ENCODE measurements around the gene DEPDC1. TPM values are rescaled to one million over a fixed set of nuclear protein-coding genes. Genes with fewer than 3 reads are reported as not detected.

DEPDC1 gene
- total and polyA plus RNA-seq, 12 donors, result 0.03 to 1.9 (median 0.24) TPM

DNA sequence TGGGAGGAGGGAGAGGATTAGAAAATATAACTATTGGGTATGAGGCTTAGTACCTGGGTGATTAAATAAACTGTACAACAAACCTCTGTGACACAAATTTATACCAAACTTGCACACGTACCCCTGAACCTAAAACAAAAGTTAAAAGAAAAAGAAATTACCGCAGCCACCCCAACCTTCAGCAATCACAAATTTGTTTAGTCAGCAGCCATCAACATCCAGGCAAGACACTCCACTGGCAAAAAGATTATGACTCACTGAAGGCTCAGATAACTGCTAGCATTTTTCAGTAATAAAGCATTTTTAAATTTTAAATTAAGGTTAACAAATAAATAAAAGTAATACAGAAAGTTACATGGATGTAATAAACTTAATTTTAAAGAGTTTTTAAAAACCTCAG is 14.4 kb upstream of the DEPDC1 start:
- no peaks in the 10 kb centered on the region for H3K4me1 ChIP-seq
- peaks cover 0 to 6% (median 0%) of the 10 kb centered on the region in 11 donors for H3K9me3 ChIP-seq
- DNase-seq, result no peak
- no peaks in the 10 kb centered on the region for H3K36me3 ChIP-seq
- intact Hi-C loops (cut with DNase I), result no loop called here
- no peak overlapping the region for H3K27ac ChIP-seq
- TF ChIP-seq, protein P1, sequence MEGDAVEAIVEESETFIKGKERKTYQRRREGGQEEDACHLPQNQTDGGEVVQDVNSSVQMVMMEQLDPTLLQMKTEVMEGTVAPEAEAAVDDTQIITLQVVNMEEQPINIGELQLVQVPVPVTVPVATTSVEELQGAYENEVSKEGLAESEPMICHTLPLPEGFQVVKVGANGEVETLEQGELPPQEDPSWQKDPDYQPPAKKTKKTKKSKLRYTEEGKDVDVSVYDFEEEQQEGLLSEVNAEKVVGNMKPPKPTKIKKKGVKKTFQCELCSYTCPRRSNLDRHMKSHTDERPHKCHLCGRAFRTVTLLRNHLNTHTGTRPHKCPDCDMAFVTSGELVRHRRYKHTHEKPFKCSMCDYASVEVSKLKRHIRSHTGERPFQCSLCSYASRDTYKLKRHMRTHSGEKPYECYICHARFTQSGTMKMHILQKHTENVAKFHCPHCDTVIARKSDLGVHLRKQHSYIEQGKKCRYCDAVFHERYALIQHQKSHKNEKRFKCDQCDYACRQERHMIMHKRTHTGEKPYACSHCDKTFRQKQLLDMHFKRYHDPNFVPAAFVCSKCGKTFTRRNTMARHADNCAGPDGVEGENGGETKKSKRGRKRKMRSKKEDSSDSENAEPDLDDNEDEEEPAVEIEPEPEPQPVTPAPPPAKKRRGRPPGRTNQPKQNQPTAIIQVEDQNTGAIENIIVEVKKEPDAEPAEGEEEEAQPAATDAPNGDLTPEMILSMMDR (IDR thresholded peaks at IDR 0.05), result no peak
- WGBS, 2 donors, result 92 to 98% methylated on average over 2 of the region's 2 CpGs
- no peak overlapping the region for H3K4me3 ChIP-seq
- ATAC-seq, result no peak
- no peaks in the 10 kb centered on the region for H3K27me3 ChIP-seq

DNA sequence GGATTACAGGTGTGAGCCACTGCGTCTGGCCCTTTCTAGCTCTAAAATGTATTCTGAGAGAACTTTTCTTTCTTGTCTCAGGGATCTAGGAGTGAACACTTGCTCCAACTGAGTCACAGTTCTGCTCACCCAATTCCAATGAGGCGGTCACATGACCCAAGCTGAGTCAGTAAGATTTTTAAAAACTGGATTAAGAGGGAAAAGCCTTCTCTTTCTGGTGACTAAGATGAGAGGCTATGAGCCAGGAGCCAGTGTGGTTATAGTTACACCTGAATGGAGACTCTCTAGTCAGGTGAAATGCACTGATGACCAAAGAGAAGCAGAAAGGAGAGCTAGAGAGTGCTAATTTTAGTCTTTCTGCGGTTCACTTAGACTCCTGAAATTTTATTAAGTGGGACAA is 9.5 kb upstream of the DEPDC1 start:
- WGBS, 2 donors, result 93 to 94% methylated on average over 3 of the region's 3 CpGs
- intact Hi-C loops (cut with DNase I), result no loop called here

DNA sequence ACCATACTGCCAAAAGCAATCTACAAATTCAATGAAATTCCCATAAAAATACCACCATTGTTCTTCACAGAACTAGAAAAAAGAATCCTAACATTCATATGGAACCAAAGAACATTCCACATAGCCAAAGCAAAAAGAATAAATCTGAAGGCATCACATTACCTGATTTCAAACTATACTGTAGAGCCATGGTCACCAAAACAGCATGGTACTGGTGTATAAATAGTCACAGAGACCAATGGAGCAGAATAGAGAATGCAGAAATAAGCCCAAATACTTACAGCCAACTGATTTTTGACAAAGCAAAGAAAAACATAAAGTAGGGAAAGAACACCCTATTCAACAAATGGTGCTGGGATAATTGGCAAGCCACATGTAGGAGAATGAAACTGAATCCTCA is 6.2 kb upstream of the DEPDC1 start:
- H3K27ac ChIP-seq, result no peak overlapping the region
- no peak overlapping the region for H3K4me3 ChIP-seq
- H3K4me1 ChIP-seq, result no peaks in the 10 kb centered on the region
- no peak for DNase-seq
- intact Hi-C loops (cut with DNase I), result no loop called here
- TF ChIP-seq, protein P1 (IDR thresholded peaks at IDR 0.05), result no peak
- peaks cover 0 to 27% (median 5%) of the 10 kb centered on the region in 11 donors for H3K9me3 ChIP-seq
- no peak for ATAC-seq
- no peaks in the 10 kb centered on the region for H3K36me3 ChIP-seq
- no peaks in the 10 kb centered on the region for H3K27me3 ChIP-seq

More for the DNA sequence above, 9.5 kb upstream of the DEPDC1 start:
- Histone ChIP-seq H3K4me1 (no peaks in the 10 kb centered on the region), H3K36me3 (no peaks in the 10 kb centered on the region), H3K4me3 (no peak overlapping the region), H3K9me3 (peaks cover 0 to 27% (median 5%) of the 10 kb centered on the region in 11 donors), H3K27ac (no peak overlapping the region), H3K27me3 (no peaks in the 10 kb centered on the region)
- TF ChIP-seq, protein P1 (IDR thresholded peaks at IDR 0.05), result no peak
- no peak for DNase-seq
- no peak for ATAC-seq

DNA sequence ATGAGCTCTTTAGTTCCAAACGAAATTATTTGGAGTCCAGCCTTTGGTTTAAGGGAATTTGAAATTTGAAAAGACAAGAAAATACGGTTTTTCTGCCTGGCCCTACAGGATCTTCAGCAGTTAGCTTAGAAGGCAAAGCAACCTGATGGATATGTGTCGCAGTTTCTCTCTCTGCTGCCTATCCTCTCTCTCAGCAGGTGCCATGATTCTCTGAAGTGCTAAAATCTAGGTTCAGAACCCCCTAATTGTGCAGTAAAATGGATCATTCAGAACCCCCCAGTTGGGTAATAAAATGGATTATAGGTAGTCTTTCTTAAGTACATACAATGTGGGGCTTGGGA is 446 bp upstream of the DEPDC1 start:
- Histone ChIP-seq H3K27ac (peak overlapping the region in 2 of 10 donors; percentile 13 to 67), H3K4me3 (peak overlapping the region in 9 of 10 donors; percentile 42 to 72 (median 69)), H3K9me3 (peaks cover 0 to 9% (median 0%) of the 10 kb centered on the region in 11 donors), H3K4me1 (peaks cover 0 to 19% (median 14%) of the 10 kb centered on the region in 9 donors), H3K36me3 (no peaks in the 10 kb centered on the region), H3K27me3 (no peaks in the 10 kb centered on the region)
- WGBS, 2 donors, result 6 to 11% methylated on average over 3 of the region's 3 CpGs
- intact Hi-C loops (cut with DNase I), result no loop called here
- peak in 5 of 8 donors; percentile 1 to 18 (median 13) for ATAC-seq
- TF ChIP-seq, protein P1 (IDR thresholded peaks at IDR 0.05), result no peak
- DNase-seq, result no peak

Measured in heart right ventricle (tissue), 16 donors.